GM10266 (cell line): ENCODE results near the gene PDE5A.

ENCODE experiments used
- DNase-seq: peaks from one replicate; pipeline ENCODE4 v3.0.0; 2012; ENCODE audit errors: extremely low spot score
- CTCF ChIP-seq: IDR thresholded peaks from 2 replicates; pipeline ENCODE4 v1.5.1; 2012; ENCODE audit warnings: mild to moderate bottlenecking, low read depth; ENCODE audit not compliant: control insufficient read depth, insufficient read depth; ENCODE audit errors: missing control alignments

Gene PDE5A

GRCh38 chr4:119589165-119589564, 39.4 kb downstream of the PDE5A start:
- no peak for DNase-seq
- no peak for TF ChIP-seq CTCF

- TF ChIP-seq CTCF: no peak
- no peak for DNase-seq
Observed at GRCh38 chr4:119587796-119588195, 40.8 kb downstream of the PDE5A start.

GRCh38 chr4:119585771-119586170, 42.8 kb downstream of the PDE5A start:
- DNase-seq: no peak
- no peak for TF ChIP-seq CTCF

- DNase-seq: no peak
- TF ChIP-seq CTCF: no peak
Observed at GRCh38 chr4:119581190-119581873, 47.3 kb downstream of the PDE5A start.

- no peak for TF ChIP-seq CTCF
- DNase-seq: no peak
Observed at GRCh38 chr4:119580293-119580692, 48.3 kb downstream of the PDE5A start.

GRCh38 chr4:119579823-119580222, 48.8 kb downstream of the PDE5A start:
- DNase-seq: no peak
- no peak for TF ChIP-seq CTCF

- no peak for DNase-seq
- TF ChIP-seq CTCF: no peak
Observed at GRCh38 chr4:119570401-119570800, 58.2 kb downstream of the PDE5A start.
